Esophagus (tissue), 2 donors: Measurements from ENCODE around the gene XRCC1. TPM values are rescaled to one million over a fixed set of nuclear protein-coding genes. Genes with fewer than 3 reads are reported as not detected.
A peak's percentile ranks its signal among the peaks of the same experiment; 100 is the strongest.

ENCODE experiments used
- H3K27ac ChIP-seq, 2 donors: one replicate each; pipeline ENCODE4 v1.5.1; 2013; ENCODE audit warnings: low read depth in 2 of 2, mild to moderate bottlenecking in 2 of 2, inconsistent platforms in 1 of 2, low read length in 1 of 2, moderate library complexity in 1 of 2
- H3K27me3 ChIP-seq, 2 donors: one replicate each; pipeline ENCODE4 v1.6.1; 2013; ENCODE audit warnings: low read length in 2 of 2, control low read depth in 1 of 2, mild to moderate bottlenecking in 1 of 2; ENCODE audit not compliant: insufficient read depth in 2 of 2, control insufficient read depth in 1 of 2
- H3K36me3 ChIP-seq, 2 donors: one replicate each; pipeline ENCODE4 v1.6.1; 2013; ENCODE audit warnings: low read length in 1 of 2; ENCODE audit not compliant: control insufficient read depth in 2 of 2, insufficient read depth in 2 of 2
- H3K4me1 ChIP-seq, 2 donors: one replicate each; pipeline ENCODE4 v1.6.1; 2013; ENCODE audit warnings: low read length in 1 of 2; ENCODE audit not compliant: control insufficient read depth in 2 of 2, insufficient read depth in 2 of 2
- H3K4me3 ChIP-seq, 2 donors: one replicate each; pipeline ENCODE4 v1.5.1; 2013; ENCODE audit warnings: low read length in 2 of 2, mild to moderate bottlenecking in 2 of 2, low read depth in 1 of 2, moderate library complexity in 1 of 2
- H3K9me3 ChIP-seq, 2 donors: one replicate each; pipeline ENCODE4 v1.6.1; 2013; ENCODE audit warnings: mild to moderate bottlenecking in 2 of 2, low read depth in 1 of 2, low read length in 1 of 2, moderate library complexity in 1 of 2; ENCODE audit not compliant: control insufficient read depth in 2 of 2, insufficient read depth in 1 of 2
- WGBS, 2 donors: extraction: QIAGEN DNeasy Blood & Tissue Kit; methylation state at CpG; one replicate each; pipeline ENCODE4 v1.1.7; 2013; 5-methylcytosine and 5-hydroxymethylcytosine counted together
- polyA plus RNA-seq, 2 donors: library from polyadenylated mRNA; stranded (reverse); fragments of 200-250 nt; gene quantifications; one replicate each; pipeline ENCODE4 v1.2.3, GENCODE V29; 2013
- donor health status: healthy with polysubstance abuse.
- donor health status: Bipolar disorder and iron deficiency.

The XRCC1 gene
- polyA plus RNA-seq, 2 donors = 13.7 to 14.4 TPM

GRCh38 chr19:43562698-43563241, 12.6 kb downstream of the XRCC1 start:
- WGBS, 2 donors = 60 to 66% methylated on average over 14 of the region's 14 CpGs
- Histone ChIP-seq H3K9me3 (no peaks in the 10 kb centered on the region), H3K27ac (peak overlapping the region; percentile 57 to 59)

GRCh38 chr19:43562226-43562697, 13.1 kb downstream of the XRCC1 start:
- Histone ChIP-seq H3K36me3 (peaks cover 0 to 8% of the 10 kb centered on the region in 2 donors), H3K9me3 (no peaks in the 10 kb centered on the region), H3K27ac (peak overlapping the region; percentile 37 to 59), H3K4me3 (no peak overlapping the region), H3K4me1 (peaks cover 0 to 3% of the 10 kb centered on the region in 2 donors), H3K27me3 (no peaks in the 10 kb centered on the region)
- WGBS, 2 donors = 83% methylated on average over 6 of the region's 6 CpGs

More at GRCh38 chr19:43562698-43563241, 12.6 kb downstream of the XRCC1 start:
- H3K27me3 ChIP-seq = no peaks in the 10 kb centered on the region
- no peak overlapping the region for H3K4me3 ChIP-seq
- peaks cover 0 to 3% of the 10 kb centered on the region in 2 donors for H3K4me1 ChIP-seq
- peaks cover 0 to 8% of the 10 kb centered on the region in 2 donors for H3K36me3 ChIP-seq

- Histone ChIP-seq H3K4me3 (no peak overlapping the region), H3K27ac (no peak overlapping the region), H3K27me3 (no peaks in the 10 kb centered on the region), H3K9me3 (no peaks in the 10 kb centered on the region), H3K4me1 (peaks cover 0 to 3% of the 10 kb centered on the region in 2 donors), H3K36me3 (peaks cover 0 to 8% of the 10 kb centered on the region in 2 donors)
- 93% methylated on average over 12 of the region's 12 CpGs for WGBS, 2 donors
Measured at GRCh38 chr19:43561139-43561970, 14.0 kb downstream of the XRCC1 start.

- H3K4me3 ChIP-seq = no peak overlapping the region
- H3K4me1 ChIP-seq = peaks cover 0 to 3% of the 10 kb centered on the region in 2 donors
- no peak overlapping the region for H3K27ac ChIP-seq
- WGBS, 2 donors = 82 to 87% methylated on average over 6 of the region's 6 CpGs
- peaks cover 0 to 8% of the 10 kb centered on the region in 2 donors for H3K36me3 ChIP-seq
- H3K27me3 ChIP-seq = no peaks in the 10 kb centered on the region
- no peaks in the 10 kb centered on the region for H3K9me3 ChIP-seq
Measured at GRCh38 chr19:43560687-43561086, 14.6 kb downstream of the XRCC1 start.

- WGBS, 2 donors = 37% methylated on average over 8 of the region's 8 CpGs
- Histone ChIP-seq H3K9me3 (no peaks in the 10 kb centered on the region), H3K36me3 (peaks cover 0 to 29% of the 10 kb centered on the region in 2 donors), H3K4me3 (no peak overlapping the region), H3K27me3 (no peaks in the 10 kb centered on the region), H3K27ac (no peak overlapping the region), H3K4me1 (no peaks in the 10 kb centered on the region)
Measured at GRCh38 chr19:43555185-43555770, 20.0 kb downstream of the XRCC1 start.

- Histone ChIP-seq H3K4me3 (no peak overlapping the region), H3K4me1 (no peaks in the 10 kb centered on the region), H3K36me3 (peaks cover 0 to 29% of the 10 kb centered on the region in 2 donors), H3K27me3 (no peaks in the 10 kb centered on the region), H3K27ac (no peak overlapping the region), H3K9me3 (no peaks in the 10 kb centered on the region)
- WGBS, 2 donors = 92 to 93% methylated on average over 15 of the region's 15 CpGs
Measured at GRCh38 chr19:43554317-43554895, 20.9 kb downstream of the XRCC1 start.

GRCh38 chr19:43553656-43554055, 21.7 kb downstream of the XRCC1 start:
- H3K27me3 ChIP-seq = no peaks in the 10 kb centered on the region
- 46 to 75% methylated on average over 4 of the region's 4 CpGs for WGBS, 2 donors
- peaks cover 0 to 29% of the 10 kb centered on the region in 2 donors for H3K36me3 ChIP-seq
- no peaks in the 10 kb centered on the region for H3K4me1 ChIP-seq
- no peaks in the 10 kb centered on the region for H3K9me3 ChIP-seq
- no peak overlapping the region for H3K27ac ChIP-seq
- no peak overlapping the region for H3K4me3 ChIP-seq

- H3K4me3 ChIP-seq = no peak overlapping the region
- H3K36me3 ChIP-seq = peaks cover 0 to 29% of the 10 kb centered on the region in 2 donors
- WGBS, 2 donors = 78 to 84% methylated on average over 3 of the region's 3 CpGs
- H3K9me3 ChIP-seq = no peaks in the 10 kb centered on the region
- no peaks in the 10 kb centered on the region for H3K4me1 ChIP-seq
- no peak overlapping the region for H3K27ac ChIP-seq
- no peaks in the 10 kb centered on the region for H3K27me3 ChIP-seq
Measured at GRCh38 chr19:43552616-43553015, 22.7 kb downstream of the XRCC1 start.

- Histone ChIP-seq H3K4me3 (no peak overlapping the region), H3K36me3 (peaks cover 0 to 29% of the 10 kb centered on the region in 2 donors), H3K27ac (no peak overlapping the region), H3K27me3 (no peaks in the 10 kb centered on the region), H3K9me3 (no peaks in the 10 kb centered on the region), H3K4me1 (no peaks in the 10 kb centered on the region)
- 82 to 84% methylated on average over 3 of the region's 3 CpGs for WGBS, 2 donors
Measured at GRCh38 chr19:43552198-43552450, 23.2 kb downstream of the XRCC1 start.
